ENCODE data around the gene TSPAN18. TPM values are rescaled to one million over a fixed set of nuclear protein-coding genes. Genes with fewer than 3 reads are reported as not detected.

TSPAN18 gene
- total RNA-seq, 1 experiment from 2014 or later, result 18.3 TPM

GRCh38 chr11:44695169-44695833, 31.5 kb upstream of the TSPAN18 start (continued):
- TF ChIP-seq CTCF (IDR thresholded peaks at IDR 0.05 in 2 of 3, conservative IDR thresholded peaks at IDR 0.05 in 1 of 3; ENCODE audit: borderline replicate concordance in 1 of 3, insufficient read depth in 1 of 3, low read depth in 2 of 3, low read length in 2 of 3), result no peak
- TF ChIP-seq EGR1 (IDR thresholded peaks at IDR 0.05; ENCODE audit: low read depth), result no peak

GRCh38 chr11:44698252-44698912, 28.4 kb upstream of the TSPAN18 start:
- ATAC-seq, result no peak
- Histone ChIP-seq H4K20me1 (ENCODE audit: insufficient read depth) (no peaks in the 10 kb centered on the region), H3K4me1 (ENCODE audit: control insufficient read depth in 1 of 2, insufficient read depth in 2 of 2, low read length in 2 of 2) (peaks cover 0 to 8% of the 10 kb centered on the region in 2 experiments; a peak in 1 of 4 replicates), H3K9ac (ENCODE audit: low read length) (no peak overlapping the region), H3K36me3 (ENCODE audit: control insufficient read depth in 1 of 2, insufficient read depth in 2 of 2, low read length in 2 of 2) (no peaks in the 10 kb centered on the region), H3K9me3 (ENCODE audit: control insufficient read depth in 1 of 2, insufficient read depth in 1 of 2, low read depth in 1 of 2, low read length in 2 of 2) (no peaks in the 10 kb centered on the region), H3K27ac (ENCODE audit: low read depth, low read length) (no peak overlapping the region), H3K9me2 (ENCODE audit: insufficient read depth) (no peaks in the 10 kb centered on the region), H3K79me2 (ENCODE audit: insufficient read depth, low read length) (no peaks in the 10 kb centered on the region), H2AFZ (ENCODE audit: low read depth, low read length, poor library complexity, severe bottlenecking) (no peak overlapping the region), H3K4me2 (ENCODE audit: low read length) (no peak overlapping the region), H3K27me3 (ENCODE audit: insufficient read depth, low read length) (no peaks in the 10 kb centered on the region), H3K4me3 (replicated peaks in 1 of 2; ENCODE audit: low read depth in 1 of 2, low read length in 2 of 2) (no peak overlapping the region)
- no TSS peak for BruUV-seq (replicated peaks)
- TF ChIP-seq EZH2 (IDR thresholded peaks at IDR 0.05), result no peak
- TF ChIP-seq EGR1 (IDR thresholded peaks at IDR 0.05; ENCODE audit: low read depth), result no peak
- TF ChIP-seq FOSL1 (IDR thresholded peaks at IDR 0.05; ENCODE audit: low read depth), result no peak
- no peak for TF ChIP-seq TCF7L2 (IDR thresholded peaks at IDR 0.05; ENCODE audit: borderline replicate concordance, extremely low read depth, insufficient read depth, insufficient read length)
- TF ChIP-seq RAD21 (IDR thresholded peaks at IDR 0.05; ENCODE audit: low read depth), result no peak
- TF ChIP-seq JUND (IDR thresholded peaks at IDR 0.05), result no peak
- no peak for TF ChIP-seq MAX (IDR thresholded peaks at IDR 0.05)
- intact Hi-C loops (cut with micrococcal nuclease), result no loop called here
- DNase-seq (ENCODE audit: low read depth, low spot score), result no peak
- ChIA-PET CTCF (no interaction called here), RAD21 (ENCODE audit: low non-redundant PET in 1 of 2, low total read pairs in 2 of 2, uncharacterized antibody in 2 of 2, unreplicated experiment in 2 of 2) (no interaction called here), POLR2A (no interaction called here)

Measured in HCT116 (cell line).